ENCODE measurements around the gene PIKFYVE. TPM values are rescaled to one million over a fixed set of nuclear protein-coding genes. Genes with fewer than 3 reads are reported as not detected.

Gene PIKFYVE
- total RNA-seq, 4 donors from 2014 or later: 11.9 to 35.6 (median 18.0) TPM

DNA sequence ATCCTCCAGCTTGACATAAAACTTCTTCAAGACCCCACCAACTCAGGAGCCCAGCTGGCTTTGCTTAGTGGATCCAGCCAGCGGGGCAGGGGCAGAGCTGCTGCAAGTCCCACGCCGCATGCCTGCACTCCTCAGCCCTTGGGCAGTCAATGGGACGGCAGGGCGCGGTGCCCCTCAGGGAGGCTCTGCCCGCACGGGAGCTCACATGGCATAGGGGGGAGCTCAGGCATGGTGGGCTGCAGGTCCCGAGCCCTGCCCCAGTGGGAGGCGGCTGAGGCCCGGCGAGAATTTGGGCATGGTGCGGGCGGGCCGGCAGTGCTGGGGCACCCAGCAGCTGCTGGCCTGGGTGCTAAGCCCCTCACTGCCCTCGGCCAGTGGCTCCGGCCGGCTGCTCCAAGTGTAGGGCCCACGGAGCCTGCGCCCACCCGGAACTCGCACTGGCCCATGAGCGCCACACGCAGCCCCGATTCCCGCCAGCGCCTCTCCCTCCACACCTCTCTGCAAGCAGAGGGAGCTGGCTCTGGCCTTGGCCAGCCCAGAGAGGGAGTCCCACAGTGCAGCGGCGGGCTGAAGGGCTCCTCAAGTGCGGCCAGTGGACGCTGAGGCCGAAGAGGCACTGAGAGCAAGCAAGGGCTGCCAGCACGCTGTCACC lies 38.3 kb upstream of the PIKFYVE start:
- in situ Hi-C loops (cut with MboI; ENCODE audit: low pct_ligation_motif_present in 1 of 4, low pct_unique_long_range_greater_than_20kb in 1 of 4, low sequenced_read_pairs in 3 of 4): no loop called here
- no peak overlapping the region for H3K4me3 ChIP-seq
- H3K27ac ChIP-seq: no peak overlapping the region
- intact Hi-C loops (cut with DNase I; ENCODE audit: low total_unique reads): loop anchor here (5.0 kb wide), 1 partner anchor 1190 kb away; no protein-coding TSS in a partner anchor
- H3K4me1 ChIP-seq: no peaks in the 10 kb centered on the region
- H3K9me3 ChIP-seq: peaks cover 0 to 7% of the 10 kb centered on the region in 2 donors
- DNase-seq: no peak
- TF ChIP-seq POLR2AphosphoS5 (IDR thresholded peaks at IDR 0.05): no peak
- 95% methylated on average over 25 of the region's 33 CpGs; no CpG with 5 or more reads in 1 of the 2 donors for WGBS, 2 donors (ENCODE audit: low coverage in 1 of 2)
- H3K27me3 ChIP-seq: no peaks in the 10 kb centered on the region
- H3K36me3 ChIP-seq: no peaks in the 10 kb centered on the region

DNA sequence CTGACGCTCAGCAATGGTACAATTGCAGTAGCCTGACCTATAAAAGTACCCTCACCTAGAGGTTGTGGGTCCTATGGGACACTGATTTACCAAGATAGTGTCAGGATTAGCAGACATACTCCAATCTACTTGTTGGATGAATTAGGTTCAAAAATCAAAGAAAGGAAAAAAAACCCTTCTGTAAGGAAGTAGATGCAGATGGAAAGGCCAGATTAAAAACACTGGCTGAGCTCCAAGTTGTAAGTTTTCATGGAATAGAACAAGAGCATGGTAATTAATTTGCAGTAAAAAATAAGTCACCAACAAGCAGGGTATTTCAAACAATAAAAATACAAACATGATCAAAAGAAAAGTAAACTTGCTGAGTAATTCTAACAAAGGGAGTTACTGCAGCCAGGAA lies 37.6 kb upstream of the PIKFYVE start:
- 79 to 80% methylated on average over 1 of the region's 1 CpG for WGBS, 2 donors (ENCODE audit: low coverage in 1 of 2)
- in situ Hi-C loops (cut with MboI; ENCODE audit: low pct_ligation_motif_present in 1 of 4, low pct_unique_long_range_greater_than_20kb in 1 of 4, low sequenced_read_pairs in 3 of 4): no loop called here

GRCh38 chr2:208234786-208235185 lies 31.3 kb upstream of the PIKFYVE start:
- in situ Hi-C loops (cut with MboI; ENCODE audit: low pct_ligation_motif_present in 1 of 4, low pct_unique_long_range_greater_than_20kb in 1 of 4, low sequenced_read_pairs in 3 of 4): no loop called here
- H3K27ac ChIP-seq: no peak overlapping the region
- WGBS, 2 donors (ENCODE audit: low coverage in 1 of 2): 90% methylated on average over 1 of the region's 1 CpG; no CpG with 5 or more reads in 1 of the 2 donors
- intact Hi-C loops (cut with DNase I; ENCODE audit: low total_unique reads): no loop called here
- no peak overlapping the region for H3K4me3 ChIP-seq
- no peak for DNase-seq
- H3K9me3 ChIP-seq: peaks cover 0 to 7% of the 10 kb centered on the region in 2 donors
- H3K36me3 ChIP-seq: peaks cover 0 to 35% (median 12%) of the 10 kb centered on the region in 4 donors
- H3K4me1 ChIP-seq: no peaks in the 10 kb centered on the region
- TF ChIP-seq CTCF (IDR thresholded peaks at IDR 0.05) (no peak), EP300 (IDR thresholded peaks at IDR 0.05; ENCODE audit: low read depth) (no peak), POLR2AphosphoS5 (IDR thresholded peaks at IDR 0.05) (no peak), POLR2A (IDR thresholded peaks at IDR 0.05) (no peak)
- H3K27me3 ChIP-seq: no peaks in the 10 kb centered on the region

More for the DNA sequence above, 37.6 kb upstream of the PIKFYVE start:
- intact Hi-C loops (cut with DNase I; ENCODE audit: low total_unique reads): loop anchor here (5.0 kb wide), 1 partner anchor 1189 kb away; no protein-coding TSS in a partner anchor
- Histone ChIP-seq H3K36me3 (no peaks in the 10 kb centered on the region), H3K27ac (no peak overlapping the region), H3K4me1 (no peaks in the 10 kb centered on the region), H3K9me3 (peaks cover 0 to 7% of the 10 kb centered on the region in 2 donors), H3K4me3 (no peak overlapping the region), H3K27me3 (no peaks in the 10 kb centered on the region)
- DNase-seq: no peak
- no peak for TF ChIP-seq POLR2AphosphoS5 (IDR thresholded peaks at IDR 0.05)
- TF ChIP-seq EP300 (IDR thresholded peaks at IDR 0.05; ENCODE audit: low read depth): no peak
- no peak for TF ChIP-seq CTCF (IDR thresholded peaks at IDR 0.05)
- no peak for TF ChIP-seq POLR2A (IDR thresholded peaks at IDR 0.05)

GRCh38 chr2:208235860-208236259 lies 30.2 kb upstream of the PIKFYVE start:
- Histone ChIP-seq H3K4me1 (peaks cover 0 to 4% (median 0%) of the 10 kb centered on the region in 4 donors), H3K9me3 (peaks cover 0 to 7% of the 10 kb centered on the region in 2 donors), H3K27me3 (no peaks in the 10 kb centered on the region), H3K36me3 (peaks cover 0 to 41% (median 12%) of the 10 kb centered on the region in 4 donors), H3K27ac (no peak overlapping the region), H3K4me3 (no peak overlapping the region)
- intact Hi-C loops (cut with DNase I; ENCODE audit: low total_unique reads) (no loop called here), in situ Hi-C loops (cut with MboI; ENCODE audit: low pct_ligation_motif_present in 1 of 4, low pct_unique_long_range_greater_than_20kb in 1 of 4, low sequenced_read_pairs in 3 of 4) (no loop called here)
- DNase-seq: no peak
- TF ChIP-seq EP300 (IDR thresholded peaks at IDR 0.05; ENCODE audit: low read depth) (no peak), POLR2AphosphoS5 (IDR thresholded peaks at IDR 0.05) (no peak), POLR2A (IDR thresholded peaks at IDR 0.05) (no peak), CTCF (IDR thresholded peaks at IDR 0.05) (no peak)
- WGBS, 2 donors (ENCODE audit: low coverage in 1 of 2): 46 to 100% methylated on average over 2 of the region's 2 CpGs
